ENCODE results near the gene CCDC81.
"Not testable (repeated sequence)": the region's sequence is repeated elsewhere in the genome, so short reads cannot be mapped to it uniquely, and the experiment has no call there.

Gene CCDC81

DNA sequence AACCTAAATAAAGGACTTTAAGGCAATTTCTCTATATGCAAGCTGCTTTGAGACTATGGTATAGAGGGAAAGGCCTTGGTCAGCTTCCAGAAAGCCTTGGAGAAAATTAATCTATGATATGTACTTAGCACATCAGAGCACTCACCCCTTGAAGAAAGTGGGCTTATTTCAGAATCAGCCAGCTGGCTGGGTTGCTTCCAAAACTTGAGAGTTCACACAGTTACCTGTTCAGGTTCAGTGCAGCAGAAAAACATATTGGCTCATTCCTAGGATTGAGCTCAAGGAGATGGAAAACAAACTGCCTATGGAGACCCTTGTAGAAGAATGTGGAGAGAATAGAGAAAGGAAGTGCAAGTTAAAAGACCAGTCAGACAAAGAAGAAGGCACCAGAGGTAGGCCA lies 22.7 kb downstream of the CCDC81 start:
- Histone ChIP-seq H3K4me3 (ENCODE audit: low read length) (no peak overlapping the region), H2AFZ (ENCODE audit: low read depth, low read length) (no peak overlapping the region), H3K9me3 (ENCODE audit: low read length) (no peaks in the 10 kb centered on the region), H3K36me3 (ENCODE audit: insufficient read depth, low read length) (peaks cover 15% of the 10 kb centered on the region), H3K27me3 (ENCODE audit: insufficient read depth, low read length) (no peaks in the 10 kb centered on the region), H3K4me1 (ENCODE audit: insufficient read depth, low read length) (peaks cover 5% of the 10 kb centered on the region)

DNA sequence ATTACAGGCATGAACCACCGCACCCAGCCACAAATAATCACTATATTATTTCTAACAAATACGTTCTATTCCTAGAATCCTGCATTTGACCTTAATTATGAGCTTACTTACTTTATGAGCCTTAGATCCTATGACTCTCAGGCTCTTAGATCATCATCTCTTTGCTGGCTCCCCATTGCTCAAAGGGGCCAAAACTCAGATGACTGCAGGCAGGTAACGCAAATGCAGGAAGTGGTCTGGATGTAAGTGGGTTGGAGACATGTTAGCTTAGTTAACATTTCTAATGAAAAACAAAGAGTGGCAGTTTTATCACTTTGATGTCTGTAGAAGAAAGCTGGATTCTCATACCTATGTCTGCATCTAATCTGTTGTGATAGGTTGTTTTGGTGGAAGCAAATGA lies 23.4 kb downstream of the CCDC81 start:
- peaks cover 5% of the 10 kb centered on the region for H3K4me1 ChIP-seq (ENCODE audit: insufficient read depth, low read length)

DNA sequence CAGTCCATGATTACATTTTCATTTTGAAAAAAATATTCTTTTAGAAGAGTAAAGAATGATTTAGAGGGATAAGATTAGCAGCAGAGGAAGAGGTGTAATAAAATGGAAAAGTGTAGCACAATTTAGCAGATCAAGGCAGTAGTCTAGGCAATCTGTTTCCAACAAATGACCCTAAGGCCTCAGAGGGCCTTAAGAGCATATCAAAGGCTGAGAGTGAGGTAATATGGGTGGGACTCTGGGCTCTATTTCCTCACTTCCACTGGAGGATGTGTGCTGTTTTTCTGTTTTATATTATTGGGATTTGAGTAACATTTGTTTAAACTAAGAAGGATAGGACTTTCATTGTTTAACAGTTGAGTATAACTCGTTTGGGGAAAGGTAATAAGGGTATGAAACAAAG lies 28.8 kb downstream of the CCDC81 start:
- Histone ChIP-seq H3K9me3 (ENCODE audit: low read length) (no peaks in the 10 kb centered on the region), H3K4me3 (ENCODE audit: low read length) (no peak overlapping the region), H2AFZ (ENCODE audit: low read depth, low read length) (no peak overlapping the region), H3K27me3 (ENCODE audit: insufficient read depth, low read length) (no peaks in the 10 kb centered on the region), H3K36me3 (ENCODE audit: insufficient read depth, low read length) (peaks cover 9% of the 10 kb centered on the region), H3K4me1 (ENCODE audit: insufficient read depth, low read length) (no peaks in the 10 kb centered on the region)

More for the DNA sequence above, 23.4 kb downstream of the CCDC81 start:
- Histone ChIP-seq H3K9me3 (ENCODE audit: low read length) (no peaks in the 10 kb centered on the region), H3K4me3 (ENCODE audit: low read length) (no peak overlapping the region), H3K27me3 (ENCODE audit: insufficient read depth, low read length) (no peaks in the 10 kb centered on the region), H3K36me3 (ENCODE audit: insufficient read depth, low read length) (peaks cover 10% of the 10 kb centered on the region), H2AFZ (ENCODE audit: low read depth, low read length) (no peak overlapping the region)

DNA sequence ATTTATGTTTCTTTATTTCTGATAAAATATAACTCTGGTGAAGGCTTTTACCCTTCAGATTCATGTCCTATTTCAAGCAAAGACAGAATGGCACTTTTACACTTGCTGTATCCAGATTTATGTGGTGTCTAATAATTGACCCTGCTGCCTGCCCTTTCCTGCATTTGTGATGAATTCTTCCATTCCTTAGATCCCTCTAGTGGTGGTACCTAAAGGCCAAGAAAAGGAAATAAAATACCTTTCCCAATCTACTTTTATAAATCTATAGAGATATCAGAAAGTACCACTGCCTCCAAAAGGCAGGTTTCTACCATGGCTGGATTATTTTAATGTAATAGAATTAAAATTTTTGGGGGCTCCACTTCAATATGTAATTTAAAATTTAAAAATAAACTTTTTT lies 34.2 kb downstream of the CCDC81 start:
- Histone ChIP-seq H3K4me3 (ENCODE audit: low read length) (no peak overlapping the region), H3K36me3 (ENCODE audit: insufficient read depth, low read length) (peaks cover 28% of the 10 kb centered on the region), H2AFZ (ENCODE audit: low read depth, low read length) (no peak overlapping the region), H3K27me3 (ENCODE audit: insufficient read depth, low read length) (no peaks in the 10 kb centered on the region), H3K9me3 (ENCODE audit: low read length) (peaks cover 2% of the 10 kb centered on the region), H3K4me1 (ENCODE audit: insufficient read depth, low read length) (no peaks in the 10 kb centered on the region)

DNA sequence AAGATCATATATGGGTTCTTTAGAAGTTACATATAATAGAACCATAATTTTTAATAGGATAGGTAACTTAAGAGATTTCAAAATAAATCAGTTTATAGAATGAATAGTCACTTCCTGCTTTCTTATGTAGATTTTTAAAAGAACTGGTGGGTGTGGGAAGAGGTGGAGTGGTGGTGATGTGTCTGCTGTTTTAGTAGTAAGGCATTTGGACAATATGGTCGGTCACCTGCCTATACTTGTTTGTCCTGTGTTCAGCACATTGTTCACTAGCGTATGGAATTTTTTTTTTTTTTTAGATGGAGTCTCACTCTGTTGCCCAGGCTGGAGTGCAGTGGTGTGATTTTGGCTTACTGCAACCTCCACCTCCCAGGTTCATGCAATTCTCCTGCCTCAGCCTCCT lies 39.3 kb downstream of the CCDC81 start:
- H3K4me1 ChIP-seq (ENCODE audit: insufficient read depth, low read length) = no peaks in the 10 kb centered on the region
- no peaks in the 10 kb centered on the region for H3K27me3 ChIP-seq (ENCODE audit: insufficient read depth, low read length)
- peaks cover 2% of the 10 kb centered on the region for H3K9me3 ChIP-seq (ENCODE audit: low read length)
- no peak overlapping the region for H2AFZ ChIP-seq (ENCODE audit: low read depth, low read length)
- no peak overlapping the region for H3K4me3 ChIP-seq (ENCODE audit: low read length)
- peaks cover 27% of the 10 kb centered on the region for H3K36me3 ChIP-seq (ENCODE audit: insufficient read depth, low read length)

DNA sequence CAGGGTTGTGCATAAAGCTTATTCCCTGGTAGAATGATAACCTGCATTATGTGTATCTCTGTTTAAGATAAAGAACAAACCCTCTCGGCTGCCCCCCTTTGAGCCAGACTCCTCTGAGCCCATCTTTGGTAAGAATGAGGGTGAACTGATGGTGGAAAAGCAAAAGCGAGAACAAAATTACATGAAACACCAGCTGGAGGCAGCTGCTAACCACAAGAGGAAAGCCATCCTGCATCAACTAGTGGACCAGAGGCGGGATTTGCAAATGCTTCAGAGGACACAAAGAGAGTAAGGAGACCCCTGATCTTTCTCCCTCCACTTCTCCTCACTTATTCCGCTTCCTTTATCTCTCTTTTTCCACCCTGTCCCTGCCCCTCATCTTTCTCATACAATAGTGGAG lies 40.3 kb downstream of the CCDC81 start:
- Histone ChIP-seq H2AFZ (ENCODE audit: low read depth, low read length) (no peak overlapping the region), H3K9me3 (ENCODE audit: low read length) (peaks cover 2% of the 10 kb centered on the region), H3K36me3 (ENCODE audit: insufficient read depth, low read length) (peaks cover 21% of the 10 kb centered on the region), H3K27me3 (ENCODE audit: insufficient read depth, low read length) (no peaks in the 10 kb centered on the region), H3K4me1 (ENCODE audit: insufficient read depth, low read length) (no peaks in the 10 kb centered on the region), H3K4me3 (ENCODE audit: low read length) (no peak overlapping the region)

DNA sequence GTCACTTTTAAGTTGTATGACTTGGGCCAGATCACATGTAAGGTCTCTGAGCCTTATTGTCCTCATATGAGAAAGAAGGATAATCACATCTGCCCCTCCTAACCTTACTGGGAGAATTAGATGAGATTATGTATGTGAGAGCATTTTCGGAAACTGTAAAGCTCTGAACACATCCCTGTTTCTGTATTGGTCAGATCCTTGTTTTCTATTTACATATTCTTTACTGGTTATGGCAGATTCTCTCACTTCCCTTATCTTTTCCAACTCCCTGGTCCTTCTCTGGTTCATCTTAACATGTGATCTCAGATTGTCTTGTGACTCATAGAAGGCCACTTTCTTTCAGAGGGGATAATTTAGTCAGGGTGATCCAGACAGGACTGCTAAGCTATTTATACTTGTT lies 41.8 kb downstream of the CCDC81 start:
- no peak overlapping the region for H3K4me3 ChIP-seq (ENCODE audit: low read length)
- no peak overlapping the region for H2AFZ ChIP-seq (ENCODE audit: low read depth, low read length)
- H3K36me3 ChIP-seq (ENCODE audit: insufficient read depth, low read length) = peaks cover 10% of the 10 kb centered on the region
- no peaks in the 10 kb centered on the region for H3K27me3 ChIP-seq (ENCODE audit: insufficient read depth, low read length)
- no peaks in the 10 kb centered on the region for H3K4me1 ChIP-seq (ENCODE audit: insufficient read depth, low read length)
- no peaks in the 10 kb centered on the region for H3K9me3 ChIP-seq (ENCODE audit: low read length)

DNA sequence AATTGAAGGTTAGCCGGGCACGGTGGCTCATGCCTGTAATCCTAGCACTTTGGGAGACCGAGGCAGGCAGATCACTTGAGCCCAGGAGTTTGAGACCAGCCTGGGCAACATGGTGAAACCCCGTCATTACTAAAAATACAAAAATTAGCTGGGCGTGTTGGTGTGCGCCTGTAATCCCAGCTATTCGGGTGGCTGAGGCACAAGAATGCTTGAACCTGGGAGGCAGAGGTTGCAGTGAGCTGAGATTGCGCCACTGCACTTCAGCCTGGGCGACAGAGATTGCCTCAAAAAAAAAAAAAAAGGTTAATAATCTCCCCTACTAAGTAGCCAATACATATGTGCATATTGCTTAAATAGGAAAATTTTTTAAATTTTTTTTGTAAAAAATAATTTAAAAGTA lies 42.3 kb downstream of the CCDC81 start:
- not testable (repeated sequence) for H3K36me3 ChIP-seq (ENCODE audit: insufficient read depth, low read length); H3K4me3 ChIP-seq (ENCODE audit: low read length); H3K4me1 ChIP-seq (ENCODE audit: insufficient read depth, low read length); H2AFZ ChIP-seq (ENCODE audit: low read depth, low read length); H3K27me3 ChIP-seq (ENCODE audit: insufficient read depth, low read length); H3K9me3 ChIP-seq (ENCODE audit: low read length)

DNA sequence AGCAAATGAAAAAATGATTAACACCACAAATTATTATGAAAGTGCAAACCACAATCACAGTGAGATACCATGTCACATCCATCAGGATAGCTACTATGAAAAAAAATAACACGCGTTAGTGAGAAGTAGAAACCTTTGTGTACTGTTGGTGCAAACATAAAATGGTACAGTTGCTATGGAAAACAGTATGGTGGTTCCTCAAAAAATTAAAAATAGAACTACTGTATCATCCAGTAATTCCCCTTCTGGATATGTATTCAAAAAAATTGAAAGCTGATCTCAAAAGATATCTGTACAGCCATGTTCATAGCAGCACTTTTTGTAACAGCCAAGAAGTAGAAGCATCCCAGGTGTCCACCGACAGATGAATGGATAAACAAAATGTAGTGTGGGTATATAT lies 43.4 kb downstream of the CCDC81 start:
- Histone ChIP-seq H3K4me1 (ENCODE audit: insufficient read depth, low read length) (no peaks in the 10 kb centered on the region), H3K36me3 (ENCODE audit: insufficient read depth, low read length) (peaks cover 14% of the 10 kb centered on the region), H3K27me3 (ENCODE audit: insufficient read depth, low read length) (no peaks in the 10 kb centered on the region), H3K9me3 (ENCODE audit: low read length) (no peaks in the 10 kb centered on the region), H2AFZ (ENCODE audit: low read depth, low read length) (no peak overlapping the region), H3K4me3 (ENCODE audit: low read length) (no peak overlapping the region)

DNA sequence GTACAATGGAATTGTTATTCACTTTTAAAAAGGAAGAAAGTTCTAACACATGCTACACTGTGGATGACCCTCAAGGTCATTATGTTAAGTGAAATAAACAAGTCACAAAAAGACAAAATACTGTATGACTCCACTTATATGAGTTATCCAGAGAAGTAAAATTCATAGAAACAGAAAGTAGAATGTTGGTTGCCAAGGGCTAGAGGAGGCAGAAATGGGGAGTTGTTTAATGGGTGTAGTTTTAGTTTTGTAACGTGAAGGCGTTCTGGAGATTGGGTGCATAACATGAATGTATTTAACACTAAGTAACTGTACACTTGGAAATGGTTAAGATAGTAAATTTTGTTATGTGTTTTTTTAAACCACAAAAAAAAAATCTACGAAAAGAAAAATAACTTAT lies 43.8 kb downstream of the CCDC81 start:
- no peaks in the 10 kb centered on the region for H3K9me3 ChIP-seq (ENCODE audit: low read length)
- peaks cover 16% of the 10 kb centered on the region for H3K36me3 ChIP-seq (ENCODE audit: insufficient read depth, low read length)
- H3K4me3 ChIP-seq (ENCODE audit: low read length) = no peak overlapping the region
- H2AFZ ChIP-seq (ENCODE audit: low read depth, low read length) = no peak overlapping the region
- no peaks in the 10 kb centered on the region for H3K27me3 ChIP-seq (ENCODE audit: insufficient read depth, low read length)
- no peaks in the 10 kb centered on the region for H3K4me1 ChIP-seq (ENCODE audit: insufficient read depth, low read length)

DNA sequence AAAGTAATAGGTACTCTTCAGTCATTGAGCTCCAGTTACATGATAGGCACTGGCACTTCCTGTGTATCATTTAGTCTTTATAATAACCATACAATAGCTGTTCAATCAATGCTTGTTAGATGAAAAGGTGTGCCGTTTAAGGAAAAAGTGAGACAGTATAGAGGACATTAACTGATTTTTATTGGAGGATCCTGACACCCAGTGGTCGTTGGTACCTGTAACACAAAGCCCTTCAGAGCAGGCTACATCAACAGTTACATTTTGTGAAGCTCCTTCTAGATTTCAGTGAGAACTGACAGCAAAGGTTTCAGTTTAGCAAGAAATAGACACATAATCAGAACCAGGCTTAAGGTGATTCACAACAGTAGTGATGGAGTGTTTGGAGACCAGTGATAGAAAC lies 44.2 kb downstream of the CCDC81 start:
- H3K4me1 ChIP-seq (ENCODE audit: insufficient read depth, low read length) = no peaks in the 10 kb centered on the region
- H3K27me3 ChIP-seq (ENCODE audit: insufficient read depth, low read length) = no peaks in the 10 kb centered on the region
- no peak overlapping the region for H2AFZ ChIP-seq (ENCODE audit: low read depth, low read length)
- peaks cover 17% of the 10 kb centered on the region for H3K36me3 ChIP-seq (ENCODE audit: insufficient read depth, low read length)
- no peaks in the 10 kb centered on the region for H3K9me3 ChIP-seq (ENCODE audit: low read length)
- no peak overlapping the region for H3K4me3 ChIP-seq (ENCODE audit: low read length)

DNA sequence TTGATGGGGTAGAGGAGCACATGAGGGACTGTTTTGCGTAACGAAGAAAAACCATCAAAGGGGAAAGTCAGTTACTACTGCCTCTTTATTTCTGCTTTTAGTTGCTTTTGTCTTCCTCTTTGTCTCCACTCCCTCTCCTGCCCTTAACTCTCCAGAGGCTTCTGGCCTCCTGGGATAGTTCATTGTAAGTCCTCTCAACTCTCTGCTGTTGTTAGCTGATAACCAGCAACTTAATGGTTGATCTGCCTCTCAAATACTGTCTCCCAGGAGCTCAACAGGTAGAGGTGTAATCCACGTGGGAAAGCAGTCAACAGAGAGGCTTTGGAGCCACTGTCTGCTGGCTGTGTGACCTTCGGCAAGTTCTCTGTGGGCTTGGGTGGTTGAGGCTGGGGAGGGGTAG lies 47.3 kb downstream of the CCDC81 start:
- H3K36me3 ChIP-seq (ENCODE audit: insufficient read depth, low read length) = peaks cover 16% of the 10 kb centered on the region
- no peaks in the 10 kb centered on the region for H3K9me3 ChIP-seq (ENCODE audit: low read length)
- H2AFZ ChIP-seq (ENCODE audit: low read depth, low read length) = no peak overlapping the region
- no peaks in the 10 kb centered on the region for H3K4me1 ChIP-seq (ENCODE audit: insufficient read depth, low read length)
- H3K27me3 ChIP-seq (ENCODE audit: insufficient read depth, low read length) = no peaks in the 10 kb centered on the region
- no peak overlapping the region for H3K4me3 ChIP-seq (ENCODE audit: low read length)

DNA sequence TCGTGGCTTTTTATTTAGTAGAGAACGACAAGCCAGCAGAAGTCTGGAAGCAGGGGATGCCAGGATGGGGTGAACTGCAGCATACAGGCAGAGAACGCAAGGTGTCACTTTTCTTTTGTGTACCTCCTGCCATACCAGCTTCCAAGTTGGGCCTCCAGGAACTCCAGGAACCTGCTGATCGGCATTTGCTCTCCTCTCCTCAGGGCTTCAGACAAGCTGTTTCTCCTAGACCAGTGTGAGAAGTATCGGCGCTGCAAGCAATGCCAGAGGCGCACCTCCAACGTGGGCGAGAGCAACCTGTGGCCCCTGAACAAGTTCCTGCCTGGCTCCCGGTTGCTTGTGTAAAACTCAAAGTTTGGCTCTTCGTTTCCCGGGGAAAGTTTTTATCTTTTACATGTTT lies 47.7 kb downstream of the CCDC81 start:
- no peaks in the 10 kb centered on the region for H3K27me3 ChIP-seq (ENCODE audit: insufficient read depth, low read length)
- peaks cover 16% of the 10 kb centered on the region for H3K36me3 ChIP-seq (ENCODE audit: insufficient read depth, low read length)
- H3K4me3 ChIP-seq (ENCODE audit: low read length) = no peak overlapping the region
- H2AFZ ChIP-seq (ENCODE audit: low read depth, low read length) = no peak overlapping the region
- no peaks in the 10 kb centered on the region for H3K4me1 ChIP-seq (ENCODE audit: insufficient read depth, low read length)
- H3K9me3 ChIP-seq (ENCODE audit: low read length) = no peaks in the 10 kb centered on the region

DNA sequence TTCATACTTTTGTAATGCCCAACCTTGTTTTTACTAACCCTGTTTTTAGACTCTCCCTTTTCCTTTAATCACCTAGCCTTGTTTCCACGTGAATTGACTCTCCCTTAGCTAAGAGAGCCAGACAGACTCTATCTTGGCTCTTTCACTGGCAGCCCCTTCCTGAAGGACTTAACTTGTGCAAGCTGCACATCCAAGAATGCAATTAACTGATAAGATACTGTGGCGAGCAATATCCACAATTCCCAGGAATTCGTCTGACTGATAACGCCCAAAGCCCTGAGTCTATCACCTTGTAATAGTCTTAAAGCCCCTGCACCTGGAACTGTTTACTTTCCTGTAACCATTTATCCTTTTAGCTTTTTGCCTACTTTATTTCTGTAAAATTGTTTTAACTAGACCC lies 48.8 kb downstream of the CCDC81 start:
- not testable (repeated sequence) for H3K27me3 ChIP-seq (ENCODE audit: insufficient read depth, low read length); H3K4me1 ChIP-seq (ENCODE audit: insufficient read depth, low read length); H3K9me3 ChIP-seq (ENCODE audit: low read length); H2AFZ ChIP-seq (ENCODE audit: low read depth, low read length); H3K4me3 ChIP-seq (ENCODE audit: low read length)
- peaks cover 16% of the 10 kb centered on the region for H3K36me3 ChIP-seq (ENCODE audit: insufficient read depth, low read length)

Measured in neuron (in vitro differentiated cells).